Measurements from ENCODE around the gene CELSR1.

Gene CELSR1

GRCh38 chr22:46574993-46575910, 37.8 kb upstream of the CELSR1 start:
- DNase-seq (ENCODE audit: low read depth), result no peak

GRCh38 chr22:46574438-46574992, 37.1 kb upstream of the CELSR1 start:
- no peak for DNase-seq (ENCODE audit: low read depth)

GRCh38 chr22:46573781-46574437, 36.5 kb upstream of the CELSR1 start:
- DNase-seq (ENCODE audit: low read depth), result no peak

DNA sequence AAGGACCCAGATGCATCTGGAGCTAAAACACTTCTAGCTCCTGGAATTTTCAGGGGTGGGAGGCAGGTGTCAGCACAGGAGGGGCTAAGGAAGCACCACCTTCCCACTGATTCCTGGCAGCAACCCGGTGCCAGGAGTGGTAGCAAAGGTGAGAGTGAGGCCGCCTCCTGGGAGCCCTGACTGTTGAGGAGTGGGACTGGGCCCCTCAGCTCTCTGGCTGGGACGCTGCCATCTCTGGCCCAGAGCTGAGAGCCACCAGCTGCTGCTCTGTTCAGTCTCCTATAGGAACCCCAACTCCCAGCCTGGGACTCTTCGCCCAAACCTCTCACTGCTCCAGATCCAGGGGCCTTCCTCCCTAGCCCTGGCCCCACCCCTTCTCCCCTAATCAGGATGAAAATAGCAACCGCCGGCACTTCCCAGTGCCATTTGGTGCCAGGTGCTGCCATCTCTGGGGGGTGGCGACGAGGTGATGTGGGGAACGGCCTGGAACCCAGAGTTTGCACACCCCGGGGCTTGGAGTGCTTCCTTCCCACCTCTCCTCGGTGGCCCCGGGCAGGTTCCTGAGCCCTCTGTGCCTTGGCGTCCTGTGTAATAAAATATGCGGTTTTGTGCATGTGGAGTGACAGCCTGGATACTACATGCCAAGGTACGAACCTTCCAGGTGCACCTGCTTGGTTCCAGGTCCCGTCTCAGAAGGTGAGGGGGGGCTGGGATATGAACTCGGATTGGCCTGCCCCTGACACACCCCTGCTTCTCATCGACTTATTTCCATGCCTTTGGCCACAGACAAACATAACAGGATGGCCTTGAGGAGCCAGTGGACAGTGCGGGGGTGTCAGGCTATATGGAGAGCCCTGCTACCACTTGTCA, 35.7 kb upstream of the CELSR1 start:
- no peak for DNase-seq (ENCODE audit: low read depth)

DNA sequence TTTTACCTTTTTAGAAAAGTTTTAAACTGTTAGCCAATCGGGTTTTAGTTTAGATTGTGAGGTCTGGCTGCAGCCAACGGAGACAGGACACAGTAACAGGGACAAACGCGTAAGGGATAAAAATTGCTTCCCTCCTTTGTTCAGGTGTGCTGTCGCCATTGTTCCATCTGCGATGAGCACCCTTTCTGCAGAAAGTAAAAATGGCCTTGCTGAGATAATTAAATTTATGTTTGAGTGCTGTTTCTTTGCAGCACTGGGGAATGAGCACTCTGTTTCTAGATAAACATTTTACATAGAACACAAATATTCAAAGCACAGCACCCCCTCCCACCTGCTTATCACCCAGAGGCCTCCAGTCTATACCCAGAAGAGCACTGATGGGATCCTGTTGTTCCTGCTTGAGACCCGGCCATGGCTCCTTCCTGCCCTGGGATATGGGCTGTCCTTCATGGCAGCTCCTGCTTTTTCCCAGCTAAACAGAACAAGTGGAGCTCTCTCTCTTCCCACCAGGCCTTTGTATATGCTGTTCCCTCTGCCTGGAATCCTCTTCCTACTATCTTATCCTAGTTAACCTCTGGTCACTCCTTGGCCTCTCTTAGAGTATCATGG, 34.3 kb upstream of the CELSR1 start:
- DNase-seq (ENCODE audit: low read depth), result no peak

- DNase-seq (ENCODE audit: low read depth), result no peak
Observed at GRCh38 chr22:46569848-46570695, 32.7 kb upstream of the CELSR1 start.

DNA sequence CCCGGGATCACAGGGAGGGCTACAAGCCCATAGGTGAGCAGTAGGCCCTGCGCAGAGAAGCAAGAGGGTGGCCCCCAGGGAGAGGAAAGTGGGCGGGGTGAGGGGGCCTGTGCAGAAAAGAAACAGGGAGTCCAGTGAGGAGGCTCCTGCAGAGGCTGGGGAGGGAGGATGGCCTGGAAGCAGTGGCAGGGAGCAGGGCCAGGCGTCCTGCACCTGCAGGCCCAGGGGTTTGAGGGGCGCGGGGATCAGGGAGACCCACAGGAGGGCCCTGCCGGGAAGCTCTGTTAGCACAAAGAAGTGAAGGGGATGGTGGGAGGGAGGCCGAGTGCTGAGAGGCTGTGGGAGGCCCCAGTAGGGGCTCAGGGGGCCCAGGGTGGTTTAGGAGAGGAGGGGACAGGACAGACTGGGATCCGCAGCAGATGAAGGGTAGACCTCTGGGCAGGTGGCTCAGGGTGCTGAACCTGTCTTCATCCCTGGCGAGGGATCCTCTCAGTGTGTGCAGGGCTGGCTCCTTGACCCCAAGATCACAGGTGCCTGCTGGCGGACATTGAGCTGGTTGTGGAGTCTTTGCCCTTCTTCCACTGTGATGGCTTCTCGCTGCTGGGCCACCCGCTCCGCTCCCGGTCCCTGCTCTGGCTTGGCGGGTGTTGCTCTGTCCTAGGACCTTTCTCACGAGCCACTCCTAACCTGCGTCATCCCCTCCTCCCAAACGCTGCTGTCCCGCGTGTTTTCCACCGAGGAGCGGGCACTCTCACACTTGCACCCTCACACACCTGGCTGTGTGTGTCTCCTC, 31.8 kb upstream of the CELSR1 start:
- no peak for DNase-seq (ENCODE audit: low read depth)

DNA sequence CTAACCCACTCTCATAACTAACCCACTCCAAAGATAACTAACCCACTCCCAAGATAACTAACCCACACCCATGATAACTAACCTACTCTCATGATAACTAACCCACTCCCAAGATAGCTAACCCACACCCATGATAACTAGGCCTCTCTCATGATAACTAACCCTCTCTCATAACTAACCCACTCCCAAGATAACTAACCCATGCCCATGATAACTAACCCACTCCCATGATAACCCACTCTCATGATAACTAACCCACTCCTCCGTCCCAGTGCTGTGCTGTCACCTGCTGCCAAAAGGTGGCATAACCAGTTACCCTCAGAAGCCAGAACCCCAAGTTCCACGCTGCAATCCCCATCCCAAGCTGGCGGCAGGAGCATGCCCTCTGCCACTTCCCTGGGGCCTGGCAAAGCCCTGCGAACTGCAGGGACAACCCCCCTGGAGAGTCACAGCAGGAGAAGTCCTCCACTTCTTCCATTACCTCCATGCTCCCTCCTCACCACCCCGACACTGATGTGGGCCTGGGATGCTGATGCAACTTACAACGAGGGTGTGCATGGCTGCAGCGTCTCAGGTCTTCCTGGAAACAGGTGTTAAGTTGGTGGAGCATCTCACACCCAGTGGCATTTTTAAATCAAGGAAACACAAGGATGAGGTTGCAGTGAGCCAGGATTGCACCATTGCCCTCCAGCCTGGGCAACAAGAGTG, 30.8 kb upstream of the CELSR1 start:
- DNase-seq (ENCODE audit: low read depth), result no peak

- DNase-seq (ENCODE audit: low read depth), result no peak
Observed at GRCh38 chr22:46567471-46567870, 30.1 kb upstream of the CELSR1 start.

DNA sequence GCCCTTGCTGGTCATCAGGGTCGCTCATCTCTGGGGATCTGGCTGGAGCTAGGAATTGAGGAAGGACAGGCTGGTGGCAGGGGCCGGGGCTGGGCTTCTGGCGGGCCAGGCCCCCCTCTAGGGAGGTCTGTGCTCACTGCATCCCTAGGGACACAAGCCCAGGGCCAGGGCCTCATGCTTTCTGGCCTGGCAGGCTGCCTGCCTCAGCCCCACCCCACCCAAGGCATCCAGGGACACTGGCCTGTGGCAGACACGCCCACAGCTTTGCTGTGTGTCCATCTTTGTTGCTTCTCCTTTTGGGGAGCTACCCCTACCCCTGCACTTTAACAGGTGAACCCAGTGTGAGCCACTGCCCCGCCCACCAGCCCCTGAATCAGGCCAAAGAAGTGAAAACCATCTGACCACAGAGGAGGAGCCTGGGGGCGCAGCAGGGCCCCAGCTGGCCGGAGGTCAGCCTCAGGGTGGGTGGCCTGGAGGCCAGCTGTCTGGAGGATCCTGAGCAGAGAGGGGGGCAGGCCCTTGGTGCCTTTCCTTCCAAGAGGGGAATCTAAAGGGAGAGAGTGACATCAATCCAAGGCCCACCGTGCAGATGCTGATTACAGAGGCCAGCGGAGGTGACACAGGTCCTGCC, 26.8 kb upstream of the CELSR1 start:
- DNase-seq (ENCODE audit: low read depth), result no peak

GRCh38 chr22:46563381-46564083, 26.1 kb upstream of the CELSR1 start:
- DNase-seq (ENCODE audit: low read depth), result peak; percentile 26

GRCh38 chr22:46561435-46561905, 24.1 kb upstream of the CELSR1 start:
- DNase-seq (ENCODE audit: low read depth), result no peak

DNA sequence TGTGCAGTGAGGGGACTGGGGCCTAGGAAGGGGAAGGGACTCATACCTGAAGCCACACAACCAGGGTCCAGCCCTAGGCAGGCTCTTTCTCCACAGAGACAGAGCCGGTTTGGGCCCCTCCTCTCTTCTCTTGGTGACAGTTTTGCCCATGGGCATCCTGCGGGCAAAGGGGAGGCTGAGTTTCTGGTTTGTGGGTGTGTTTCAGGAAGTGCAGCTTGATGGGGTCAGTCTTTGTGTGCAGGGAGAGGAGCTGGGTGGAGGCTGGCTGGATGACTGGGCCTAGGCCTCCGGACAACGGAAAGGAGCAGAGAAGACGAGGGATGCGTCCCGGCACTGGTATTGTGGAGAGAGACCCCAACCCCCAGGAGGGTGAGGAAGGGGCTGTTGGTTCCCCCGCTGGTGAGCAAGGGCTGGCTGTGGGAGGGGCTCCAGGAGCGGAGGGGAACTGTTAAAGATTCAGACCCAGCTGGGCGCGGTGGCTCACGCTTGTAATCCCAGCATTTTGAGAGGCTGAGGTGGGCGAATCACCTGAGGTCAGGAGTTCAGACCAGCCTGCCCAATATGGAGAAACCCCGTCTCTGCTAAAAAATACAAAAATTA, 23.4 kb upstream of the CELSR1 start:
- no peak for DNase-seq (ENCODE audit: low read depth)

GRCh38 chr22:46557736-46558480, 20.5 kb upstream of the CELSR1 start:
- DNase-seq (ENCODE audit: low read depth), result no peak

GRCh38 chr22:46556775-46557174, 19.4 kb upstream of the CELSR1 start:
- no peak for DNase-seq (ENCODE audit: low read depth)

DNA sequence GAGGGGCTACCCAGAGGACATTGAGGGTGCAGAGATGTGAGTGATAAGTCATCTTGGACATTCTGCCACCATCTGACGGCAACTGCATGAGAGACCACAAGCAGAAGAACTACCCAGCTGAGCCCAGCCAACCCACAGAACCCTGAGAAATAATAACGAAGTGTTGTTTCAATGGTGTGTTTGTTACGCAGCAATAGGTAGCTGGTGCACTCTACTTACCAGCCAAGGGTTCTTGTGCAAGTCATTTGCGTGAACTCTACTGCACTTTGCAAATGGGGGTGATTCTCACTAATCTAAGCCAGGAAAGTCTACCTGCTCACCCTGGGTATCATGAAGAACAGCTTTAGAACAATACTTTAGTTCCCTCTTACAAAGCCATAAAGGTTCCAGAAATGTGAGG, 15.8 kb upstream of the CELSR1 start:
- no peak for DNase-seq (ENCODE audit: low read depth)

GRCh38 chr22:46551996-46552395, 14.6 kb upstream of the CELSR1 start:
- DNase-seq (ENCODE audit: low read depth), result no peak

Data from fibroblast of gingiva (primary cell).